Stimulated activated CD4-positive, alpha-beta T cell treated with anti-CD3 and anti-CD28 coated beads, TNF-alpha, amount 100 ng/mL, for 1 hour (primary cell): ENCODE results near the gene FGFR4.

Experiments used
- DNase-seq, 3 donors: peaks; one replicate each; pipeline ENCODE4 v3.0.0-alpha.2; 2020; ENCODE audit warnings: low read depth in 3 of 3, low spot score in 1 of 3

The FGFR4 gene

GRCh38 chr5:177100714-177101121 is 14.0 kb downstream of the FGFR4 start:
- DNase-seq: no peak

DNA sequence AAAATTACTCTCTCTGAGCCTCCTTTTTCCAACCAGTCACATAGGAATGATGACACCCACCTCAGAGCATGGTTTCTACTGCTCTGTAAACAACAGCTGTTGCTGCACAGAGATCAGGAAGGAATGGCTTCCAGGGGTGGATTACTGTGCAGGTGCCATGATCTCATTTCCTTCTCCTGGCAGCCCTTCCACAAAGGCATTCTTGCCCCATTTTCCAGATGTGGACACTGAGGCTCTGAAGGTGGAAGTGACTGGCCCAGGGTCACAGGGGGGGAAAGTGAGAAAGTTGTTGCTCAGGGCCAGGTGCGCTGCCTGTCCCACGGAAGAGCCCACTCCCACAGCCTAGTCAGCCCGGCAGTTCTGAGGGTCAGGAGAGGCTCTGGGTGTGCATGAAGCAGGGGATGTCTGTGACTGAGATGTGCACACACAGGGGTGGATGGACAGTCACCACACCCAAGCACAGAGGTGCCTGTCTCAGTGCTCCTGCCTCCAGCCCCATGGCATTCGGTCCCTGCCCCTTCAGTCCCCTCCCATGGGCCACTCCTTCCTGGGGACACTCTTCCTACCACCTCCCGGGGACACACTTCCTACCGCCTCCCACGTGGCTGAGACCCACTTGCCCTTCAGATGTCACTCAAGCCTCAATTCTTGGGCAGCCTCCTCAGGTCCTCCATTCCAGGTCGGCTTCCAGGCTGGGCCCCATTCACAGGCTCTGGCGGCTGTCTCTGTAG is 17.0 kb downstream of the FGFR4 start:
- no peak for DNase-seq

DNA sequence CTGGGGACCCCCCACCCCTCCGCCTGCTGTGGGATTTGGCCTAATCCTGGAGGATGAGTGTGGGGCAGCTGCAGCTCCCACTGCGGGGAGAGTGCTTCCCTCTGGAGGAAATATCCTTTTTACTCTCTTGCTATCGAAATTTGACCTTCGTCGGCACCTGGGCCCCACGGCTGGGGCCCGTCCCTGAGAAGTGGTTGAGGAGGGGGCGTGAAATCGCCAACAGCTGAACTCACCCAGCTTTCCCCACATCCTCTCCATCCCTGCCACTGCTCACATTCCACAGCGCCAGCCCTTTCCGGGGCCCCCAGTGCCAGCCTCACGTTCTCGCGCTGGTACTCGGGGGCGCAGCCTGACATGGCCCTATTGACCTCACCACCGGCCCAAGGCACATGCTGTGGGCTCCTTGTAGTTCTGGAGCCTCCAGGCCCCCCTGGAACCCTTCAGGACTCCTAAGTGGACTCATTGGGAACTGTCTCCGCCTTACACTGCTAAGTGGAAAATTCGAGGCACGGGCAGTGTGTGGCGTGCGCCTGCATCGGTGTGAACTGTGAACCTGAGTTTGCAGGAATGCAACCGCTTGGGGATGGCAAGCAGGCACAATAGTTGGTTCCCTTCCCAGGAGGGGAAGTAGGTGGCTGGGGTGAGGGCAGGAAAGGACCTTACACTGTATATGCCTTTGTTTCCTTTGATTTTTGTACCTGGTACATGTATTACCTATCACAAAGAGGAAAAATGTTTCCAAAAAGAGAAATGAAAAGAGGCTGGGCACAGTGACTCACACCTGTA is 19.2 kb downstream of the FGFR4 start:
- no peak for DNase-seq

GRCh38 chr5:177107159-177107558 is 20.4 kb downstream of the FGFR4 start:
- DNase-seq: no peak

- DNase-seq: no peak
These were observed 23.1 kb downstream of the FGFR4 start for GRCh38 chr5:177109810-177110209.

- DNase-seq: peak in 2 of 3 donors; percentile 24 to 46
These were observed 25.1 kb downstream of the FGFR4 start for GRCh38 chr5:177111720-177112394.

GRCh38 chr5:177112589-177113220 is 26.0 kb downstream of the FGFR4 start:
- no peak for DNase-seq

GRCh38 chr5:177113566-177114424 is 27.1 kb downstream of the FGFR4 start:
- DNase-seq: peak in 2 of 3 donors; percentile 64 to 74

GRCh38 chr5:177116631-177117373 is 30.1 kb downstream of the FGFR4 start:
- peak; percentile 64 to 68 (median 65) for DNase-seq

DNA sequence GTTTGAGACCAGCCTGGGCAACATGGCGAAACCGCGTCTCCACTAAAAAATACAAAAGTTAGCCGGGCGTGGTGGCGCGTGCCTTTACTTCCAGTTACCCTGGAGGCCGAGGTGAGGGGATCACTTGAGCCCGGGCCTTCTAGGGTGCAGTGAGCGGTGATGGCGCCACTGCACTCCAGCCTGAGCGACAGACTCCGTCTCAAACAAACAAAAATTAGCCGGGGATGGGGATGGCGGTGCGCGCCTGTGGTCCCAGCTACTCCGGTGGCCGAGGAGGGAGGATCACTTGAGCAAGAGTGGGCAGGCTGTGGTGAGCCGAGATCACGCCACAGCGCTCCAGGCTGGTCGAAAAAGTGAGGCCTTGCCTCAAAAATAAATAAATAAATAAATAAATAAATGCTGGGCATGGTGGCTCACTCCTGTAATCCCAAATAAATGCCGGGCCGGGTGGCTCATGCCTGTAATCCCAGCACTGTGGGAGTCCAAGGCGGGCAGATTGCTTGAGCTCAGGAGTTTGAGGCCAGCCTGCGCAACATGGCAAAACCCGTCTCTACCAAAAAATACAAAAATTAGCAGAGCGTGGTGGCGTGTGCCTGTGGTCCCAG is 30.8 kb downstream of the FGFR4 start:
- DNase-seq: no peak

DNA sequence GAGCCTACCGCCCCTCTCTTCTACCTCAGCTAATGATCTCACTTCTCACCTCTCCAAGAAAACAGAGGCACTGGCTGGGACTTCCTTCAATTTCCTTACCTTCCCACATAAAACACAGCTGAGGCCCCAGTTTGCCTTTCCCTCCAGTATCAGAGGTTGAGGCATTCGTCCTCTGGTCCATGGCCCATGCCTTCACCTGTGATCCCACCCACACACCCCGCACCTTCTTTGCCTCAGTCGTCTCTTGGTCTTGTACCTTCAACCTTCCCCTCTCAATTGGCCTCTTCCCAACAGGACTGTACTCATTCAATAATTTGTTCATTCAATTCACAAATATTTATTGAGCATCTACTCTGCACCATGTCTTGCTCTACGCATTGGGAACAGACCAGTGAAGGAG is 35.9 kb downstream of the FGFR4 start:
- no peak for DNase-seq

- DNase-seq: no peak
These were observed 37.2 kb downstream of the FGFR4 start for GRCh38 chr5:177123789-177124485.

GRCh38 chr5:177124486-177124991 is 37.8 kb downstream of the FGFR4 start:
- DNase-seq: no peak

DNA sequence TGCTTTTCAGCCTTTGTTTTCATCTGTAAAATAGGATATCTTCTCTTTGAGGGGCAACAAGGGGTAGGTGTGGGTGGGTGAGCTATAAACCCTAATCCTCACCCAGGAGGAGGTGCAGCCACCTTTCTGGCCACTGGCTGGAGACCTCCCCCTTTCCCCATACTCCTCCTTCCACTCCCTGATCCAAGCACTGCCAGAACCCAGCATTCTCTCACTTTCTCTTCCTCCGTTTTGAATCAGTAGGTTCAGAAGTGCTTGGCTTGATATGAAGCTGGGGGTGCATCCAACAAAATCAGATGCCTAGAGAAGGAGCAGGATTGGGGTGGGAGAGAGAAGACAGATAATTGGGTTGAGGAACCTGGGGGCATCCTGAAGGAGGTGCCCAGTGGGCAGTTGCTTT is 40.1 kb downstream of the FGFR4 start:
- no peak for DNase-seq

DNA sequence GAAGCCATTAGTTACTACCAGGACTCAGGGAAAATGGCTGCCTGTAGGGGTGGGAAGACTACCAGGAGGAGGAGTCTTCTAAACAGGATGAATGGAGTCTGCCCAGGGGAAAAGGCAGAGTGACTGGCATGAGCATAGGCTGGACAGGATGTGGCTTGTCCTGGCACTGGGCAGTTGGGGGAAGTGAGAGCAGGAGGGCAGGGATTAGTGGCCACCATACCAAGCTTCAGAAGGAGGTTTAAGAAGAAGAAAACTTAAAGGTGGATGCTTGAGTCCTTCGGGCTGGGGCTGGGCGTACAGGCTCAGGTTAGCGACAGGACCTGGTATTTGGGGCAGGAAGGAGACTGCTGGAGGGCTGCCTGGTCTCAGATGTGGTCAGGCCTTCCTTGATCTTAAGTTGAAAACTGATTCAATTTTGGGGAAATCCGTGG is 41.9 kb downstream of the FGFR4 start:
- DNase-seq: no peak

- DNase-seq: no peak
These were observed 43.7 kb downstream of the FGFR4 start for GRCh38 chr5:177130211-177131018.

- no peak for DNase-seq
These were observed 44.3 kb downstream of the FGFR4 start for GRCh38 chr5:177131019-177131320.
